Uterus (tissue), 4 donors: ENCODE measurements around the gene NELL1. TPM values are rescaled to one million over a fixed set of nuclear protein-coding genes. Genes with fewer than 3 reads are reported as not detected.

Source experiments
- DNase-seq, 2 donors: peaks; one replicate each; pipeline ENCODE4 v3.0.0-alpha.2; 2019 to 2020
- H3K27ac ChIP-seq, 2 donors: fragments of 200-600 bp; sonication (generic); 1 replicate in 1 of 2; 2 replicates in 1 of 2; pipeline ENCODE4 v1.5.1; 2016 to 2018
- H3K27me3 ChIP-seq, 2 donors: fragments of 200-600 bp; sonication (generic); one replicate each; pipeline ENCODE4 v1.5.1; 2018 to 2019; ENCODE audit warnings: control low read depth in 1 of 2
- H3K36me3 ChIP-seq, 2 donors: fragments of 200-600 bp; sonication (generic); one replicate each; pipeline ENCODE4 v1.5.1; 2019; ENCODE audit warnings: control low read depth in 1 of 2
- H3K4me1 ChIP-seq, 2 donors: fragments of 200-600 bp; sonication (generic); one replicate each; pipeline ENCODE4 v1.5.1; 2018 to 2019; ENCODE audit warnings: control low read depth in 1 of 2
- H3K4me3 ChIP-seq, 2 donors: fragments of 200-600 bp; sonication (generic); 1 replicate in 1 of 2; 2 replicates in 1 of 2; pipeline ENCODE4 v1.5.1; 2018 to 2019; ENCODE audit warnings: mild to moderate bottlenecking in 1 of 2
- H3K9me3 ChIP-seq, 2 donors: fragments of 200-600 bp; sonication (generic); one replicate each; pipeline ENCODE4 v1.5.1; 2019; ENCODE audit warnings: control low read depth in 1 of 2
- POLR2A ChIP-seq, 2 donors: fragments of 450-650 bp; IDR thresholded peaks; one replicate each; pipeline ENCODE4 v1.6.1; 2016; ENCODE audit warnings: antibody characterized with exemption in 2 of 2, mild to moderate bottlenecking in 1 of 2, moderate library complexity in 1 of 2
- intact Hi-C: fragments of 100-400 bp; cut with DNase I; formaldehyde crosslinking; loops from one replicate; pipeline ENCODE4 v1.15.1; 2023; ENCODE audit warnings: low total_unique reads
- total RNA-seq, 4 donors: library from RNA; depleted of rRNA in 3 of 4; stranded (reverse); fragments of >200 nt in 3 of 4; gene quantifications; one replicate each; pipeline versions ENCODE4 v1.1.0 to v1.2.4, GENCODE V29; 2014 to 2023
- TF ChIP-seq, protein P1 (sequence below), 4 experiments: fragments of 200-600 bp in 2 of 4; fragments of 450-650 bp in 2 of 4; sonication (generic) in 2 of 4; IDR thresholded peaks; one replicate each; pipeline ENCODE4 v1.5.1; 2016 to 2019; ENCODE audit warnings: antibody characterized with exemption in 4 of 4, mild to moderate bottlenecking in 2 of 4, moderate library complexity in 1 of 4
- donor health status: DM: yes; HTN: yes; CAD: no.

Gene NELL1
- total RNA-seq, 4 donors from 2014 or later: 0.34 to 25.1 TPM; not detected in 2

- Histone ChIP-seq H3K4me1 (no peaks in the 10 kb centered on the region), H3K9me3 (no peaks in the 10 kb centered on the region), H3K27ac (no peak overlapping the region), H3K36me3 (no peaks in the 10 kb centered on the region), H3K27me3 (no peaks in the 10 kb centered on the region), H3K4me3 (no peak overlapping the region)
- TF ChIP-seq, protein P1, sequence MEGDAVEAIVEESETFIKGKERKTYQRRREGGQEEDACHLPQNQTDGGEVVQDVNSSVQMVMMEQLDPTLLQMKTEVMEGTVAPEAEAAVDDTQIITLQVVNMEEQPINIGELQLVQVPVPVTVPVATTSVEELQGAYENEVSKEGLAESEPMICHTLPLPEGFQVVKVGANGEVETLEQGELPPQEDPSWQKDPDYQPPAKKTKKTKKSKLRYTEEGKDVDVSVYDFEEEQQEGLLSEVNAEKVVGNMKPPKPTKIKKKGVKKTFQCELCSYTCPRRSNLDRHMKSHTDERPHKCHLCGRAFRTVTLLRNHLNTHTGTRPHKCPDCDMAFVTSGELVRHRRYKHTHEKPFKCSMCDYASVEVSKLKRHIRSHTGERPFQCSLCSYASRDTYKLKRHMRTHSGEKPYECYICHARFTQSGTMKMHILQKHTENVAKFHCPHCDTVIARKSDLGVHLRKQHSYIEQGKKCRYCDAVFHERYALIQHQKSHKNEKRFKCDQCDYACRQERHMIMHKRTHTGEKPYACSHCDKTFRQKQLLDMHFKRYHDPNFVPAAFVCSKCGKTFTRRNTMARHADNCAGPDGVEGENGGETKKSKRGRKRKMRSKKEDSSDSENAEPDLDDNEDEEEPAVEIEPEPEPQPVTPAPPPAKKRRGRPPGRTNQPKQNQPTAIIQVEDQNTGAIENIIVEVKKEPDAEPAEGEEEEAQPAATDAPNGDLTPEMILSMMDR (IDR thresholded peaks at IDR 0.05): no peak
- no peak for TF ChIP-seq POLR2A (IDR thresholded peaks at IDR 0.05)
- intact Hi-C loops: no loop called here
- no peak for DNase-seq
These were observed 371.2 kb downstream of the NELL1 start for GRCh38 chr11:21040630-21041029.

DNA sequence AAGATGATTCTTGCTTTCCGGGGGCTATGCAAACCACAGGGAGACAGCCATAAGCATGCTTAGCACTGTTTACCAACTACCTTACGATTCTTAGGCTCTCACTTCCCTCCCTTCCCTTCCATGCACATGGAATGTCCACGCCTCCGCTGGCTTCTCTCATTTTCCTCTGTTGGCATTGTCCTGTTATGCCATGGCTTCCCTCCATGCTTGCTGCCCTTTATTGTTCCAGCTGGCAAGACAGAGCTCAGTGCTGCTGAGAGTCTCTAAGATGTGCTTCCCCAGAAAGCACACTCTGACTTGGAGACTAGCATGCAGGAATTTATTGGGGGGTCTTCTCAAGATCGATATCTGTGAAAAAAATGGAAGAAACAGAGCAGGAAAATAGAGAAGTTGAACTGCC is 379.2 kb downstream of the NELL1 start:
- no peak for TF ChIP-seq POLR2A (IDR thresholded peaks at IDR 0.05)
- TF ChIP-seq, protein P1 (IDR thresholded peaks at IDR 0.05): no peak
- intact Hi-C loops: no loop called here
- no peak for DNase-seq

GRCh38 chr11:21053466-21053865 is 384.1 kb downstream of the NELL1 start:
- intact Hi-C loops: no loop called here
- no peak for TF ChIP-seq POLR2A (IDR thresholded peaks at IDR 0.05)
- TF ChIP-seq, protein P1 (IDR thresholded peaks at IDR 0.05): no peak
- no peaks in the 10 kb centered on the region for H3K36me3 ChIP-seq
- no peaks in the 10 kb centered on the region for H3K9me3 ChIP-seq
- no peak for DNase-seq
- H3K4me1 ChIP-seq: no peaks in the 10 kb centered on the region
- no peak overlapping the region for H3K27ac ChIP-seq
- H3K27me3 ChIP-seq: no peaks in the 10 kb centered on the region
- H3K4me3 ChIP-seq: no peak overlapping the region

More for the DNA sequence above, 379.2 kb downstream of the NELL1 start:
- Histone ChIP-seq H3K9me3 (no peaks in the 10 kb centered on the region), H3K27ac (no peak overlapping the region), H3K4me3 (no peak overlapping the region), H3K36me3 (no peaks in the 10 kb centered on the region), H3K27me3 (no peaks in the 10 kb centered on the region), H3K4me1 (no peaks in the 10 kb centered on the region)

GRCh38 chr11:21056644-21057043 is 387.3 kb downstream of the NELL1 start:
- Histone ChIP-seq H3K9me3 (no peaks in the 10 kb centered on the region), H3K4me1 (no peaks in the 10 kb centered on the region), H3K4me3 (no peak overlapping the region), H3K27ac (no peak overlapping the region), H3K36me3 (no peaks in the 10 kb centered on the region), H3K27me3 (no peaks in the 10 kb centered on the region)
- TF ChIP-seq POLR2A (IDR thresholded peaks at IDR 0.05): no peak
- TF ChIP-seq, protein P1 (IDR thresholded peaks at IDR 0.05): no peak
- intact Hi-C loops: no loop called here
- no peak for DNase-seq

DNA sequence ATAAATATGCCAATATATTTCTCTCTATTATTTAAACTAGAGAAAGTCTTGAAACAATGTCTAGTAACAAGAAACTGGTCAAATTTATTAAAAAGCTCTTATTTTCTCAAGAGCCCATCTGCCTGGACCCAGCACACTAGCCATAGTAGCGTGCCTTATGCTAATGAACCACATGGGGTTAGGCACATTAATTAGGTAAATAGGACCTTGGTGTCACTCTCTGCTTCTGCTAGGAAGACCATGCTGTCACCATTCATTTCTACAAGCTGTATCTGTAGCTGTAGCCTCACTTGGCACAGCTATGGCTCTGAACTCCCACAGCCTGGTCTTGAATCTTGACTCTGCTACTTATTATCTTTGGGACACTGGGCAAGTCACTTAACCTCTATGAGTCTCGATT is 390.5 kb downstream of the NELL1 start:
- TF ChIP-seq, protein P1 (IDR thresholded peaks at IDR 0.05): no peak
- TF ChIP-seq POLR2A (IDR thresholded peaks at IDR 0.05): no peak
- no peak for DNase-seq
- intact Hi-C loops: no loop called here
- Histone ChIP-seq H3K4me3 (no peak overlapping the region), H3K9me3 (no peaks in the 10 kb centered on the region), H3K36me3 (no peaks in the 10 kb centered on the region), H3K27ac (no peak overlapping the region), H3K27me3 (no peaks in the 10 kb centered on the region), H3K4me1 (no peaks in the 10 kb centered on the region)
